ENCODE measurements around the gene BMPR1B. TPM values are rescaled to one million over a fixed set of nuclear protein-coding genes. Genes with fewer than 3 reads are reported as not detected.
"Not testable (repeated sequence)": the region's sequence is repeated elsewhere in the genome, so short reads cannot be mapped to it uniquely, and the experiment has no call there.

BMPR1B gene
- total RNA-seq, 4 donors from 2014 or later, result 0.46 to 1.3 (median 0.88) TPM

- intact Hi-C loops (cut with DNase I; ENCODE audit: low total_unique reads), result no loop called here
- DNase-seq (ENCODE audit: low spot score in 2 of 2), result no peak
- TF ChIP-seq CTCF (IDR thresholded peaks at IDR 0.05) (no peak), POLR2A (IDR thresholded peaks at IDR 0.05) (no peak)
- 36 to 56% methylated on average over 5 of the region's 5 CpGs for WGBS, 2 donors
- no peak overlapping the region for H3K4me3 ChIP-seq (ENCODE audit: low read depth, poor library complexity, severe bottlenecking)
Observed at GRCh38 chr4:94826206-94826605, 68.5 kb downstream of the BMPR1B start.

- no peak for DNase-seq (ENCODE audit: low spot score in 2 of 2)
- H3K4me3 ChIP-seq (ENCODE audit: low read depth, poor library complexity, severe bottlenecking), result no peak overlapping the region
- whole genome bisulfite sequencing, 2 donors, result 53 to 56% methylated on average over 5 of the region's 5 CpGs
- TF ChIP-seq CTCF (IDR thresholded peaks at IDR 0.05) (no peak), POLR2A (IDR thresholded peaks at IDR 0.05) (no peak)
- intact Hi-C loops (cut with DNase I; ENCODE audit: low total_unique reads), result no loop called here
Observed at GRCh38 chr4:94827481-94828110, 69.8 kb downstream of the BMPR1B start.

GRCh38 chr4:94828882-94829281, 71.1 kb downstream of the BMPR1B start:
- TF ChIP-seq CTCF (IDR thresholded peaks at IDR 0.05) (no peak), POLR2A (IDR thresholded peaks at IDR 0.05) (no peak)
- no peak for DNase-seq (ENCODE audit: low spot score in 2 of 2)
- intact Hi-C loops (cut with DNase I; ENCODE audit: low total_unique reads), result no loop called here
- no peak overlapping the region for H3K4me3 ChIP-seq (ENCODE audit: low read depth, poor library complexity, severe bottlenecking)
- WGBS, 2 donors, result 60 to 68% methylated on average over 1 of the region's 1 CpG

GRCh38 chr4:94831607-94832006, 73.9 kb downstream of the BMPR1B start:
- intact Hi-C loops (cut with DNase I; ENCODE audit: low total_unique reads), result no loop called here
- 91 to 93% methylated on average over 2 of the region's 2 CpGs for WGBS, 2 donors
- DNase-seq (ENCODE audit: low spot score in 2 of 2), result no peak
- TF ChIP-seq CTCF (IDR thresholded peaks at IDR 0.05) (no peak), POLR2A (IDR thresholded peaks at IDR 0.05) (no peak)
- no peak overlapping the region for H3K4me3 ChIP-seq (ENCODE audit: low read depth, poor library complexity, severe bottlenecking)

- DNase-seq (ENCODE audit: low spot score in 2 of 2); intact Hi-C loops (cut with DNase I; ENCODE audit: low total_unique reads); H3K4me3 ChIP-seq (ENCODE audit: low read depth, poor library complexity, severe bottlenecking): not testable (repeated sequence)
- WGBS, 2 donors, result 92 to 95% methylated on average over 5 of the region's 5 CpGs
Observed at GRCh38 chr4:94832329-94832728, 74.6 kb downstream of the BMPR1B start.

- no peak for DNase-seq (ENCODE audit: low spot score in 2 of 2)
- TF ChIP-seq CTCF (IDR thresholded peaks at IDR 0.05), result no peak
- no peak for TF ChIP-seq POLR2A (IDR thresholded peaks at IDR 0.05)
- intact Hi-C loops (cut with DNase I; ENCODE audit: low total_unique reads), result no loop called here
- no peak overlapping the region for H3K4me3 ChIP-seq (ENCODE audit: low read depth, poor library complexity, severe bottlenecking)
- WGBS, 2 donors, result 71 to 76% methylated on average over 1 of the region's 1 CpG
Observed at GRCh38 chr4:94833394-94833793, 75.6 kb downstream of the BMPR1B start.

All from lower leg skin (tissue), 4 donors.